CD8-positive, alpha-beta memory T cell (primary cell): ENCODE results near the gene PTGFRN. TPM values are rescaled to one million over a fixed set of nuclear protein-coding genes. Genes with fewer than 3 reads are reported as not detected.

Source experiments
- CTCF ChIA-PET: fragments of 350-600 bp; sonication (Branson Sonifier 250); formaldehyde crosslinking; loops from one replicate; lab custom pipeline; 2021; ENCODE audit warnings: antibody characterized with exemption; lab: Charles Lee
- POLR2A ChIA-PET: fragments of 350-600 bp; sonication (Branson Sonifier 250); formaldehyde crosslinking; loops from one replicate; lab custom pipeline; 2021; ENCODE audit warnings: antibody characterized with exemption; lab: Charles Lee
- DNase-seq, 5 donors: peaks; one replicate each; pipeline versions ENCODE4 v3.0.0 to v3.0.0-alpha.2; 2020 to 2022; ENCODE audit warnings: mixed read lengths in 1 of 5
- H3K27ac ChIP-seq: one replicate; pipeline ENCODE4 v1.7.0; 2013; ENCODE audit warnings: low read depth, mild to moderate bottlenecking, low read length, moderate library complexity
- H3K27me3 ChIP-seq: 2 replicates; pipeline ENCODE4 v1.7.0; 2013; ENCODE audit warnings: low read length, mild to moderate bottlenecking; ENCODE audit not compliant: insufficient read depth, poor library complexity, severe bottlenecking
- H3K36me3 ChIP-seq: 2 replicates; pipeline ENCODE4 v1.7.0; 2013; ENCODE audit warnings: mild to moderate bottlenecking, low read length, moderate library complexity; ENCODE audit not compliant: insufficient read depth
- H3K4me1 ChIP-seq: 2 replicates; pipeline ENCODE4 v1.7.0; 2013; ENCODE audit warnings: mild to moderate bottlenecking, low read length, moderate library complexity; ENCODE audit not compliant: insufficient read depth
- H3K4me3 ChIP-seq: 2 replicates; pipeline ENCODE4 v1.7.0; 2013; ENCODE audit warnings: mild to moderate bottlenecking, low read length
- H3K9me3 ChIP-seq: 2 replicates; pipeline ENCODE4 v1.7.0; 2013; ENCODE audit warnings: mild to moderate bottlenecking, low read length
- H3K27ac Mint-ChIP-seq, 8 donors: one replicate each; pipeline ENCODE4 v1.8.0; 2020 to 2021; ENCODE audit warnings: mixed read lengths in 8 of 8, mild to moderate bottlenecking in 6 of 8, inconsistent platforms in 3 of 8, moderate library complexity in 3 of 8
- H3K27me3 Mint-ChIP-seq, 2 donors: one replicate each; pipeline ENCODE4 v1.8.0; 2020 to 2021; ENCODE audit warnings: mixed read lengths in 2 of 2, mild to moderate bottlenecking in 1 of 2, moderate library complexity in 1 of 2
- H3K36me3 Mint-ChIP-seq, 3 donors: one replicate each; pipeline ENCODE4 v1.8.0; 2020 to 2021; ENCODE audit warnings: mixed read lengths in 3 of 3, inconsistent platforms in 1 of 3, mild to moderate bottlenecking in 1 of 3
- H3K4me1 Mint-ChIP-seq, 3 donors: one replicate each; pipeline ENCODE4 v1.8.0; 2020 to 2021; ENCODE audit warnings: mixed read lengths in 3 of 3, inconsistent platforms in 1 of 3, mild to moderate bottlenecking in 1 of 3
- H3K4me3 Mint-ChIP-seq, 7 donors: one replicate each; pipeline ENCODE4 v1.8.0; 2020 to 2021; ENCODE audit warnings: mixed read lengths in 7 of 7, mild to moderate bottlenecking in 6 of 7, moderate library complexity in 4 of 7, inconsistent platforms in 2 of 7
- H3K9me3 Mint-ChIP-seq, 5 donors: one replicate each; pipeline ENCODE4 v1.8.0; 2020 to 2022; ENCODE audit warnings: mixed read lengths in 5 of 5, mild to moderate bottlenecking in 3 of 5, moderate library complexity in 2 of 5, inconsistent platforms in 1 of 5
- polyA plus RNA-seq: library from polyadenylated mRNA; unstranded; fragments of 300-500 nt; fragmentation: Illumina TruSeq; gene quantifications from one replicate; pipeline ENCODE4 v1.2.3, GENCODE V29; 2021
- total RNA-seq, 2 experiments: library from RNA; stranded (reverse); gene quantifications; one replicate each; pipeline ENCODE4 v1.2.3, GENCODE V29; 2021

Gene PTGFRN
- total and polyA plus RNA-seq, 3 experiments from 2014 or later = 0.39 to 6.5 (median 6.1) TPM

GRCh38 chr1:117015724-117016123 is 106.0 kb downstream of the PTGFRN start:
- ChIA-PET POLR2A (no interaction called here), CTCF (no interaction called here)
- Mint-ChIP-seq H3K36me3 (peaks cover 0 to 6% (median 0%) of the 10 kb centered on the region in 3 donors), H3K27me3 (peaks cover 3 to 23% of the 10 kb centered on the region in 2 donors), H3K4me1 (peaks cover 0 to 23% (median 0%) of the 10 kb centered on the region in 3 donors), H3K9me3 (no peaks in the 10 kb centered on the region), H3K4me3 (peak overlapping the region in 1 of 7 donors; percentile 15), H3K27ac (peak overlapping the region in 1 of 8 donors; percentile 73)
- Histone ChIP-seq H3K27me3 (no peaks in the 10 kb centered on the region), H3K36me3 (no peaks in the 10 kb centered on the region), H3K27ac (no peak overlapping the region), H3K9me3 (no peaks in the 10 kb centered on the region), H3K4me1 (peaks cover 4% of the 10 kb centered on the region), H3K4me3 (no peak overlapping the region)
- no peak for DNase-seq

- POLR2A ChIA-PET = no interaction called here
- no peak for DNase-seq
- peaks cover 0 to 17% (median 0%) of the 10 kb centered on the region in 3 donors for H3K4me1 Mint-ChIP-seq
- H3K27ac Mint-ChIP-seq = no peak overlapping the region
- H3K27me3 Mint-ChIP-seq = peaks cover 3 to 29% of the 10 kb centered on the region in 2 donors
- CTCF ChIA-PET = no interaction called here
- H3K4me3 Mint-ChIP-seq = no peak overlapping the region
- H3K9me3 Mint-ChIP-seq = no peaks in the 10 kb centered on the region
- H3K9me3 ChIP-seq = no peaks in the 10 kb centered on the region
- peaks cover 4% of the 10 kb centered on the region for H3K4me1 ChIP-seq
- no peaks in the 10 kb centered on the region for H3K27me3 ChIP-seq
- H3K27ac ChIP-seq = no peak overlapping the region
- H3K36me3 Mint-ChIP-seq = peaks cover 0 to 2% (median 0%) of the 10 kb centered on the region in 3 donors
- no peaks in the 10 kb centered on the region for H3K36me3 ChIP-seq
- H3K4me3 ChIP-seq = no peak overlapping the region
Measured at GRCh38 chr1:117017062-117017461, 107.3 kb downstream of the PTGFRN start.

- peaks cover 3 to 29% of the 10 kb centered on the region in 2 donors for H3K27me3 Mint-ChIP-seq
- H3K4me1 Mint-ChIP-seq = peaks cover 0 to 17% (median 0%) of the 10 kb centered on the region in 3 donors
- H3K27ac Mint-ChIP-seq = no peak overlapping the region
- Histone ChIP-seq H3K4me3 (no peak overlapping the region), H3K9me3 (no peaks in the 10 kb centered on the region), H3K27me3 (no peaks in the 10 kb centered on the region), H3K4me1 (peaks cover 4% of the 10 kb centered on the region), H3K27ac (no peak overlapping the region), H3K36me3 (no peaks in the 10 kb centered on the region)
- CTCF ChIA-PET = no interaction called here
- DNase-seq = no peak
- POLR2A ChIA-PET = no interaction called here
- H3K9me3 Mint-ChIP-seq = no peaks in the 10 kb centered on the region
- no peak overlapping the region for H3K4me3 Mint-ChIP-seq
- H3K36me3 Mint-ChIP-seq = peaks cover 0 to 2% (median 0%) of the 10 kb centered on the region in 3 donors
Measured at GRCh38 chr1:117017648-117018047, 107.9 kb downstream of the PTGFRN start.

GRCh38 chr1:117020526-117021156 is 110.9 kb downstream of the PTGFRN start:
- Histone ChIP-seq H3K36me3 (no peaks in the 10 kb centered on the region), H3K27ac (no peak overlapping the region), H3K4me1 (peaks cover 4% of the 10 kb centered on the region), H3K9me3 (no peaks in the 10 kb centered on the region), H3K4me3 (no peak overlapping the region), H3K27me3 (no peaks in the 10 kb centered on the region)
- Mint-ChIP-seq H3K27ac (no peak overlapping the region), H3K4me1 (no peaks in the 10 kb centered on the region), H3K36me3 (peaks cover 0 to 2% (median 0%) of the 10 kb centered on the region in 3 donors), H3K4me3 (no peak overlapping the region), H3K27me3 (peaks cover 3 to 33% of the 10 kb centered on the region in 2 donors), H3K9me3 (no peaks in the 10 kb centered on the region)
- no peak for DNase-seq
- POLR2A ChIA-PET = no interaction called here
- CTCF ChIA-PET = no interaction called here

- Mint-ChIP-seq H3K36me3 (peaks cover 0 to 2% (median 0%) of the 10 kb centered on the region in 3 donors), H3K9me3 (no peaks in the 10 kb centered on the region), H3K4me3 (no peak overlapping the region), H3K27ac (peak overlapping the region in 1 of 8 donors; percentile 33), H3K27me3 (peaks cover 3 to 24% of the 10 kb centered on the region in 2 donors), H3K4me1 (no peaks in the 10 kb centered on the region)
- no peak overlapping the region for H3K27ac ChIP-seq
- H3K27me3 ChIP-seq = no peaks in the 10 kb centered on the region
- H3K4me1 ChIP-seq = peaks cover 4% of the 10 kb centered on the region
- ChIA-PET CTCF (no interaction called here), POLR2A (no interaction called here)
- no peaks in the 10 kb centered on the region for H3K9me3 ChIP-seq
- DNase-seq = no peak
- no peaks in the 10 kb centered on the region for H3K36me3 ChIP-seq
- H3K4me3 ChIP-seq = no peak overlapping the region
Measured at GRCh38 chr1:117022114-117022513, 112.4 kb downstream of the PTGFRN start.

- Histone ChIP-seq H3K36me3 (no peaks in the 10 kb centered on the region), H3K27me3 (no peaks in the 10 kb centered on the region), H3K27ac (no peak overlapping the region), H3K4me1 (no peaks in the 10 kb centered on the region), H3K4me3 (no peak overlapping the region), H3K9me3 (no peaks in the 10 kb centered on the region)
- H3K36me3 Mint-ChIP-seq = peaks cover 0 to 2% (median 0%) of the 10 kb centered on the region in 3 donors
- no peak for DNase-seq
- H3K4me1 Mint-ChIP-seq = peaks cover 0 to 3% (median 0%) of the 10 kb centered on the region in 3 donors
- CTCF ChIA-PET = no interaction called here
- no peaks in the 10 kb centered on the region for H3K9me3 Mint-ChIP-seq
- no peak overlapping the region for H3K4me3 Mint-ChIP-seq
- no peak overlapping the region for H3K27ac Mint-ChIP-seq
- H3K27me3 Mint-ChIP-seq = peaks cover 0 to 14% of the 10 kb centered on the region in 2 donors
- POLR2A ChIA-PET = no interaction called here
Measured at GRCh38 chr1:117025568-117025967, 115.9 kb downstream of the PTGFRN start.

GRCh38 chr1:117026361-117026760 is 116.6 kb downstream of the PTGFRN start:
- Histone ChIP-seq H3K36me3 (no peaks in the 10 kb centered on the region), H3K4me1 (no peaks in the 10 kb centered on the region), H3K27me3 (no peaks in the 10 kb centered on the region), H3K9me3 (no peaks in the 10 kb centered on the region), H3K27ac (no peak overlapping the region), H3K4me3 (no peak overlapping the region)
- H3K27ac Mint-ChIP-seq = no peak overlapping the region
- no peak overlapping the region for H3K4me3 Mint-ChIP-seq
- H3K4me1 Mint-ChIP-seq = peaks cover 0 to 3% (median 0%) of the 10 kb centered on the region in 3 donors
- CTCF ChIA-PET = no interaction called here
- no peak for DNase-seq
- peaks cover 0 to 2% (median 0%) of the 10 kb centered on the region in 3 donors for H3K36me3 Mint-ChIP-seq
- peaks cover 0 to 6% of the 10 kb centered on the region in 2 donors for H3K27me3 Mint-ChIP-seq
- POLR2A ChIA-PET = no interaction called here
- H3K9me3 Mint-ChIP-seq = no peaks in the 10 kb centered on the region

GRCh38 chr1:117029685-117030084 is 120.0 kb downstream of the PTGFRN start:
- Histone ChIP-seq H3K27me3 (no peaks in the 10 kb centered on the region), H3K4me3 (no peak overlapping the region), H3K27ac (no peak overlapping the region), H3K4me1 (no peaks in the 10 kb centered on the region), H3K36me3 (no peaks in the 10 kb centered on the region), H3K9me3 (no peaks in the 10 kb centered on the region)
- Mint-ChIP-seq H3K36me3 (peaks cover 0 to 4% (median 0%) of the 10 kb centered on the region in 3 donors), H3K9me3 (no peaks in the 10 kb centered on the region), H3K27me3 (no peaks in the 10 kb centered on the region), H3K27ac (peak overlapping the region in 1 of 8 donors; percentile 16), H3K4me3 (no peak overlapping the region), H3K4me1 (peaks cover 0 to 13% (median 0%) of the 10 kb centered on the region in 3 donors)
- CTCF ChIA-PET = no interaction called here
- POLR2A ChIA-PET = no interaction called here
- no peak for DNase-seq
